Peyer's patch (tissue), 4 donors: ENCODE results near the gene NR2C1.

ENCODE experiments used
- POLR2A ChIP-seq, 2 donors: fragments of 450-650 bp; IDR thresholded peaks; one replicate each; pipeline ENCODE4 v1.5.1; 2017; ENCODE audit warnings: antibody characterized with exemption in 2 of 2, mild to moderate bottlenecking in 2 of 2, moderate library complexity in 2 of 2
- TF ChIP-seq, protein P1 (sequence below), 6 experiments: fragments of 450-650 bp in 4 of 6; fragments of 200-600 bp in 2 of 6; sonication (generic) in 1 of 6; IDR thresholded peaks; one replicate each; pipeline ENCODE4 v1.5.1; 2017 to 2019; ENCODE audit warnings: antibody characterized with exemption in 6 of 6, mild to moderate bottlenecking in 3 of 6, moderate library complexity in 1 of 6

DNA sequence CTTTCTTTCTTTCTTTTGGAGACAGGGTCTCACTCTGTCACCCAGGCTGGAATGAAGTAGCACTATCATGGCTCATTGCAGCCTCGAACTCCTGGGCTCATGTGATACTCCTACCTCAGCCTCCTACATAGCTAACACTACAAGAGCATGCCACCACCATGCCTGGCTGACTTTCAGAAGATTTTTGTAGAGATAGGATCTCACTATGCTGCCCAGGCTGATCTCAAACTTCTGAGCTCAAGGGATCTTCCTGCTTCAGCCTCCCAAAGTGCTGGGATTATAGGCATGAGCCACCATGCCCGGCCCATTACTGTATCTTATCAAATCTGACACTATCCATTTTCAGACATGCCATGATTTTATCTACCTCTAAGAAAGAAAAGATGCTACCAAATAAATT is 101.5 kb downstream of the NR2C1 start:
- TF ChIP-seq POLR2A (IDR thresholded peaks at IDR 0.05): no peak
- TF ChIP-seq, protein P1, sequence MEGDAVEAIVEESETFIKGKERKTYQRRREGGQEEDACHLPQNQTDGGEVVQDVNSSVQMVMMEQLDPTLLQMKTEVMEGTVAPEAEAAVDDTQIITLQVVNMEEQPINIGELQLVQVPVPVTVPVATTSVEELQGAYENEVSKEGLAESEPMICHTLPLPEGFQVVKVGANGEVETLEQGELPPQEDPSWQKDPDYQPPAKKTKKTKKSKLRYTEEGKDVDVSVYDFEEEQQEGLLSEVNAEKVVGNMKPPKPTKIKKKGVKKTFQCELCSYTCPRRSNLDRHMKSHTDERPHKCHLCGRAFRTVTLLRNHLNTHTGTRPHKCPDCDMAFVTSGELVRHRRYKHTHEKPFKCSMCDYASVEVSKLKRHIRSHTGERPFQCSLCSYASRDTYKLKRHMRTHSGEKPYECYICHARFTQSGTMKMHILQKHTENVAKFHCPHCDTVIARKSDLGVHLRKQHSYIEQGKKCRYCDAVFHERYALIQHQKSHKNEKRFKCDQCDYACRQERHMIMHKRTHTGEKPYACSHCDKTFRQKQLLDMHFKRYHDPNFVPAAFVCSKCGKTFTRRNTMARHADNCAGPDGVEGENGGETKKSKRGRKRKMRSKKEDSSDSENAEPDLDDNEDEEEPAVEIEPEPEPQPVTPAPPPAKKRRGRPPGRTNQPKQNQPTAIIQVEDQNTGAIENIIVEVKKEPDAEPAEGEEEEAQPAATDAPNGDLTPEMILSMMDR (IDR thresholded peaks at IDR 0.05): no peak
